ENCODE measurements around the gene OVCH1. TPM values are rescaled to one million over a fixed set of nuclear protein-coding genes. Genes with fewer than 3 reads are reported as not detected.

The OVCH1 gene
- total and polyA plus RNA-seq, 4 donors = 0.66 to 1.6 (median 0.92) TPM

- no peak overlapping the region for H3K4me3 ChIP-seq (ENCODE audit: low read depth, low read length)
- H3K27me3 ChIP-seq (ENCODE audit: control insufficient read depth, insufficient read depth, low read length) = no peaks in the 10 kb centered on the region
- H3K36me3 ChIP-seq (ENCODE audit: control insufficient read depth, insufficient read depth, low read length) = no peaks in the 10 kb centered on the region
- DNase-seq (ENCODE audit: low read depth in 4 of 6, low spot score in 6 of 6) = no peak
- H3K27ac ChIP-seq (ENCODE audit: low read depth, low read length) = no peak overlapping the region
- H3K9me3 ChIP-seq (ENCODE audit: control insufficient read depth, insufficient read depth, low read length) = no peaks in the 10 kb centered on the region
- WGBS (ENCODE audit: insufficient coverage) = 80% methylated on average over 2 of the region's 2 CpGs
- no peaks in the 10 kb centered on the region for H3K4me1 ChIP-seq (ENCODE audit: control insufficient read depth, insufficient read depth, low read length)
Observed at GRCh38 chr12:29508949-29509348, 11.5 kb upstream of the OVCH1 start.

- WGBS (ENCODE audit: insufficient coverage) = no CpG with 5 or more reads among the region's 3 CpGs
- no peaks in the 10 kb centered on the region for H3K36me3 ChIP-seq (ENCODE audit: control insufficient read depth, insufficient read depth, low read length)
Observed at GRCh38 chr12:29505122-29505521, 7.6 kb upstream of the OVCH1 start.

GRCh38 chr12:29503283-29503682 lies 5.8 kb upstream of the OVCH1 start:
- H3K27me3 ChIP-seq (ENCODE audit: control insufficient read depth, insufficient read depth, low read length) = no peaks in the 10 kb centered on the region
- H3K4me1 ChIP-seq (ENCODE audit: control insufficient read depth, insufficient read depth, low read length) = no peaks in the 10 kb centered on the region
- DNase-seq (ENCODE audit: low read depth in 4 of 6, low spot score in 6 of 6) = no peak
- no peak overlapping the region for H3K27ac ChIP-seq (ENCODE audit: low read depth, low read length)
- no peaks in the 10 kb centered on the region for H3K9me3 ChIP-seq (ENCODE audit: control insufficient read depth, insufficient read depth, low read length)
- no peaks in the 10 kb centered on the region for H3K36me3 ChIP-seq (ENCODE audit: control insufficient read depth, insufficient read depth, low read length)
- H3K4me3 ChIP-seq (ENCODE audit: low read depth, low read length) = no peak overlapping the region

More at GRCh38 chr12:29505122-29505521, 7.6 kb upstream of the OVCH1 start:
- no peak overlapping the region for H3K27ac ChIP-seq (ENCODE audit: low read depth, low read length)
- no peaks in the 10 kb centered on the region for H3K4me1 ChIP-seq (ENCODE audit: control insufficient read depth, insufficient read depth, low read length)
- H3K27me3 ChIP-seq (ENCODE audit: control insufficient read depth, insufficient read depth, low read length) = no peaks in the 10 kb centered on the region
- no peak overlapping the region for H3K4me3 ChIP-seq (ENCODE audit: low read depth, low read length)
- H3K9me3 ChIP-seq (ENCODE audit: control insufficient read depth, insufficient read depth, low read length) = no peaks in the 10 kb centered on the region
- DNase-seq (ENCODE audit: low read depth in 4 of 6, low spot score in 6 of 6) = no peak

GRCh38 chr12:29499235-29499634 lies 1.7 kb upstream of the OVCH1 start:
- no peak overlapping the region for H3K4me3 ChIP-seq (ENCODE audit: low read depth, low read length)
- H3K27me3 ChIP-seq (ENCODE audit: control insufficient read depth, insufficient read depth, low read length) = no peaks in the 10 kb centered on the region
- H3K4me1 ChIP-seq (ENCODE audit: control insufficient read depth, insufficient read depth, low read length) = no peaks in the 10 kb centered on the region
- no peak overlapping the region for H3K27ac ChIP-seq (ENCODE audit: low read depth, low read length)
- no peaks in the 10 kb centered on the region for H3K9me3 ChIP-seq (ENCODE audit: control insufficient read depth, insufficient read depth, low read length)
- DNase-seq (ENCODE audit: low read depth in 4 of 6, low spot score in 6 of 6) = no peak
- WGBS (ENCODE audit: insufficient coverage) = 69% methylated on average over 3 of the region's 3 CpGs
- no peaks in the 10 kb centered on the region for H3K36me3 ChIP-seq (ENCODE audit: control insufficient read depth, insufficient read depth, low read length)

- H3K27ac ChIP-seq (ENCODE audit: low read depth, low read length) = no peak overlapping the region
- H3K36me3 ChIP-seq (ENCODE audit: control insufficient read depth, insufficient read depth, low read length) = no peaks in the 10 kb centered on the region
- no CpG with 5 or more reads among the region's 6 CpGs for WGBS (ENCODE audit: insufficient coverage)
- no peaks in the 10 kb centered on the region for H3K27me3 ChIP-seq (ENCODE audit: control insufficient read depth, insufficient read depth, low read length)
- no peak overlapping the region for H3K4me3 ChIP-seq (ENCODE audit: low read depth, low read length)
- no peak for DNase-seq (ENCODE audit: low read depth in 4 of 6, low spot score in 6 of 6)
- no peaks in the 10 kb centered on the region for H3K4me1 ChIP-seq (ENCODE audit: control insufficient read depth, insufficient read depth, low read length)
- H3K9me3 ChIP-seq (ENCODE audit: control insufficient read depth, insufficient read depth, low read length) = no peaks in the 10 kb centered on the region
Observed at GRCh38 chr12:29492891-29493290, 4.6 kb downstream of the OVCH1 start.

- WGBS (ENCODE audit: insufficient coverage) = no CpG with 5 or more reads among the region's 2 CpGs
- Histone ChIP-seq H3K4me1 (ENCODE audit: control insufficient read depth, insufficient read depth, low read length) (no peaks in the 10 kb centered on the region), H3K4me3 (ENCODE audit: low read depth, low read length) (no peak overlapping the region), H3K27me3 (ENCODE audit: control insufficient read depth, insufficient read depth, low read length) (no peaks in the 10 kb centered on the region), H3K27ac (ENCODE audit: low read depth, low read length) (no peak overlapping the region), H3K9me3 (ENCODE audit: control insufficient read depth, insufficient read depth, low read length) (no peaks in the 10 kb centered on the region), H3K36me3 (ENCODE audit: control insufficient read depth, insufficient read depth, low read length) (no peaks in the 10 kb centered on the region)
- no peak for DNase-seq (ENCODE audit: low read depth in 4 of 6, low spot score in 6 of 6)
Observed at GRCh38 chr12:29486972-29487371, 10.5 kb downstream of the OVCH1 start.

- Histone ChIP-seq H3K36me3 (ENCODE audit: control insufficient read depth, insufficient read depth, low read length) (no peaks in the 10 kb centered on the region), H3K4me3 (ENCODE audit: low read depth, low read length) (no peak overlapping the region), H3K9me3 (ENCODE audit: control insufficient read depth, insufficient read depth, low read length) (no peaks in the 10 kb centered on the region), H3K27me3 (ENCODE audit: control insufficient read depth, insufficient read depth, low read length) (no peaks in the 10 kb centered on the region), H3K27ac (ENCODE audit: low read depth, low read length) (no peak overlapping the region), H3K4me1 (ENCODE audit: control insufficient read depth, insufficient read depth, low read length) (no peaks in the 10 kb centered on the region)
- WGBS (ENCODE audit: insufficient coverage) = 69% methylated on average over 4 of the region's 4 CpGs
- no peak for DNase-seq (ENCODE audit: low read depth in 4 of 6, low spot score in 6 of 6)
Observed at GRCh38 chr12:29463198-29463597, 34.3 kb downstream of the OVCH1 start.

- Histone ChIP-seq H3K36me3 (ENCODE audit: control insufficient read depth, insufficient read depth, low read length) (no peaks in the 10 kb centered on the region), H3K27me3 (ENCODE audit: control insufficient read depth, insufficient read depth, low read length) (no peaks in the 10 kb centered on the region), H3K27ac (ENCODE audit: low read depth, low read length) (no peak overlapping the region), H3K4me3 (ENCODE audit: low read depth, low read length) (no peak overlapping the region), H3K9me3 (ENCODE audit: control insufficient read depth, insufficient read depth, low read length) (no peaks in the 10 kb centered on the region), H3K4me1 (ENCODE audit: control insufficient read depth, insufficient read depth, low read length) (no peaks in the 10 kb centered on the region)
- no peak for DNase-seq (ENCODE audit: low read depth in 4 of 6, low spot score in 6 of 6)
- WGBS (ENCODE audit: insufficient coverage) = 43% methylated on average over 1 of the region's 2 CpGs
Observed at GRCh38 chr12:29460082-29460481, 37.4 kb downstream of the OVCH1 start.

GRCh38 chr12:29455087-29455486 lies 42.4 kb downstream of the OVCH1 start:
- no peaks in the 10 kb centered on the region for H3K4me1 ChIP-seq (ENCODE audit: control insufficient read depth, insufficient read depth, low read length)
- 0% methylated on average over 1 of the region's 1 CpG for WGBS (ENCODE audit: insufficient coverage)
- H3K36me3 ChIP-seq (ENCODE audit: control insufficient read depth, insufficient read depth, low read length) = no peaks in the 10 kb centered on the region
- H3K27ac ChIP-seq (ENCODE audit: low read depth, low read length) = peak overlapping the region; percentile 61
- DNase-seq (ENCODE audit: low read depth in 4 of 6, low spot score in 6 of 6) = peak; percentile 5 to 79 (median 22)
- H3K4me3 ChIP-seq (ENCODE audit: low read depth, low read length) = no peak overlapping the region
- H3K27me3 ChIP-seq (ENCODE audit: control insufficient read depth, insufficient read depth, low read length) = no peaks in the 10 kb centered on the region
- H3K9me3 ChIP-seq (ENCODE audit: control insufficient read depth, insufficient read depth, low read length) = no peaks in the 10 kb centered on the region

- WGBS (ENCODE audit: insufficient coverage) = 80% methylated on average over 1 of the region's 2 CpGs
- no peak for DNase-seq (ENCODE audit: low read depth in 4 of 6, low spot score in 6 of 6)
- Histone ChIP-seq H3K9me3 (ENCODE audit: control insufficient read depth, insufficient read depth, low read length) (no peaks in the 10 kb centered on the region), H3K4me1 (ENCODE audit: control insufficient read depth, insufficient read depth, low read length) (no peaks in the 10 kb centered on the region), H3K27me3 (ENCODE audit: control insufficient read depth, insufficient read depth, low read length) (no peaks in the 10 kb centered on the region), H3K4me3 (ENCODE audit: low read depth, low read length) (no peak overlapping the region), H3K36me3 (ENCODE audit: control insufficient read depth, insufficient read depth, low read length) (no peaks in the 10 kb centered on the region), H3K27ac (ENCODE audit: low read depth, low read length) (no peak overlapping the region)
Observed at GRCh38 chr12:29451888-29452287, 45.6 kb downstream of the OVCH1 start.

All from spinal cord (tissue), 10 donors.